Astrocyte (in vitro differentiated cells and primary cell): ENCODE results near the gene TSPAN33. TPM values are rescaled to one million over a fixed set of nuclear protein-coding genes. Genes with fewer than 3 reads are reported as not detected.

Experiments
- DNase-seq: peaks from one replicate; pipeline ENCODE4 v3.0.0-alpha.2; 2010; ENCODE audit warnings: low read depth
- FAIRE-seq: peaks from 2 replicates; lab custom pipeline; 2011; peaks lifted over from hg19 to GRCh38; lab: Jason Lieb, UNC
- H2AFZ ChIP-seq: 2 replicates; pipeline ENCODE4 v1.6.0; 2012; ENCODE audit warnings: low read depth, low read length, inconsistent platforms
- H3K27ac ChIP-seq: 2 replicates; pipeline ENCODE4 v1.5.1; 2011; ENCODE audit warnings: low read depth, low read length, inconsistent platforms
- H3K27me3 ChIP-seq: 2 replicates; pipeline ENCODE4 v1.6.0; 2011; ENCODE audit warnings: low read length, inconsistent platforms; ENCODE audit not compliant: insufficient read depth
- H3K36me3 ChIP-seq: 2 replicates; pipeline ENCODE4 v1.5.1; 2011; ENCODE audit warnings: low read length, inconsistent platforms; ENCODE audit not compliant: insufficient read depth
- H3K4me1 ChIP-seq: 2 replicates; pipeline ENCODE4 v1.5.1; 2011; ENCODE audit warnings: low read length, inconsistent platforms; ENCODE audit not compliant: insufficient read depth
- H3K4me2 ChIP-seq: 2 replicates; pipeline ENCODE4 v1.6.0; 2012; ENCODE audit warnings: low read length, inconsistent platforms
- H3K4me3 ChIP-seq: 2 replicates; pipeline ENCODE4 v1.5.1; 2011; ENCODE audit warnings: low read depth, mild to moderate bottlenecking, low read length, inconsistent platforms; ENCODE audit not compliant: insufficient read depth
- H3K79me2 ChIP-seq: 2 replicates; pipeline ENCODE4 v1.6.0; 2012; ENCODE audit warnings: mild to moderate bottlenecking, low read length, inconsistent platforms; ENCODE audit not compliant: insufficient read depth
- H3K9ac ChIP-seq: 2 replicates; pipeline ENCODE4 v1.6.0; 2012; ENCODE audit warnings: mild to moderate bottlenecking, low read length, inconsistent platforms
- H3K9me3 ChIP-seq: 2 replicates; pipeline ENCODE4 v1.5.1; 2012; ENCODE audit warnings: low read depth, mild to moderate bottlenecking, low read length, inconsistent platforms; ENCODE audit not compliant: insufficient read depth
- H4K20me1 ChIP-seq: 2 replicates; pipeline ENCODE4 v1.6.0; 2012; ENCODE audit warnings: low read length, inconsistent platforms; ENCODE audit not compliant: insufficient read depth
- H3K27ac Mint-ChIP-seq: one replicate; pipeline ENCODE4 v1.8.0; 2021; ENCODE audit warnings: mild to moderate bottlenecking, mixed read lengths; ENCODE audit not compliant: unreplicated experiment
- H3K27me3 Mint-ChIP-seq: one replicate; pipeline ENCODE4 v1.8.0; 2021; ENCODE audit warnings: low read depth, mixed read lengths; ENCODE audit not compliant: unreplicated experiment
- H3K36me3 Mint-ChIP-seq: one replicate; pipeline ENCODE4 v1.8.0; 2021; ENCODE audit warnings: low read depth, mixed read lengths; ENCODE audit not compliant: unreplicated experiment
- H3K4me1 Mint-ChIP-seq: one replicate; pipeline ENCODE4 v1.8.0; 2021; ENCODE audit warnings: low read depth, mixed read lengths; ENCODE audit not compliant: unreplicated experiment
- H3K4me3 Mint-ChIP-seq: one replicate; pipeline ENCODE4 v1.8.0; 2021; ENCODE audit warnings: mild to moderate bottlenecking, moderate library complexity, mixed read lengths; ENCODE audit not compliant: unreplicated experiment
- H3K9me3 Mint-ChIP-seq: one replicate; pipeline ENCODE4 v1.8.0; 2021; ENCODE audit warnings: mild to moderate bottlenecking, mixed read lengths; ENCODE audit not compliant: unreplicated experiment
- EZH2 ChIP-seq: IDR thresholded peaks from 2 replicates; pipeline ENCODE4 v1.6.1; 2012; ENCODE audit warnings: mild to moderate bottlenecking, low read length, inconsistent platforms; ENCODE audit not compliant: insufficient read depth
- total RNA-seq: library from RNA; stranded (reverse); gene quantifications from 2 replicates; pipeline ENCODE4 v1.2.1, GENCODE V29; 2021
- TF ChIP-seq, protein P1 (sequence below): IDR thresholded peaks from 2 replicates; pipeline ENCODE4 v1.5.1; 2011; ENCODE audit warnings: low read depth, mild to moderate bottlenecking, inconsistent platforms, low read length, moderate library complexity; ENCODE audit not compliant: insufficient read depth

TSPAN33 gene
- total RNA-seq, 1 donor from 2014 or later, result 6.5 TPM

DNA sequence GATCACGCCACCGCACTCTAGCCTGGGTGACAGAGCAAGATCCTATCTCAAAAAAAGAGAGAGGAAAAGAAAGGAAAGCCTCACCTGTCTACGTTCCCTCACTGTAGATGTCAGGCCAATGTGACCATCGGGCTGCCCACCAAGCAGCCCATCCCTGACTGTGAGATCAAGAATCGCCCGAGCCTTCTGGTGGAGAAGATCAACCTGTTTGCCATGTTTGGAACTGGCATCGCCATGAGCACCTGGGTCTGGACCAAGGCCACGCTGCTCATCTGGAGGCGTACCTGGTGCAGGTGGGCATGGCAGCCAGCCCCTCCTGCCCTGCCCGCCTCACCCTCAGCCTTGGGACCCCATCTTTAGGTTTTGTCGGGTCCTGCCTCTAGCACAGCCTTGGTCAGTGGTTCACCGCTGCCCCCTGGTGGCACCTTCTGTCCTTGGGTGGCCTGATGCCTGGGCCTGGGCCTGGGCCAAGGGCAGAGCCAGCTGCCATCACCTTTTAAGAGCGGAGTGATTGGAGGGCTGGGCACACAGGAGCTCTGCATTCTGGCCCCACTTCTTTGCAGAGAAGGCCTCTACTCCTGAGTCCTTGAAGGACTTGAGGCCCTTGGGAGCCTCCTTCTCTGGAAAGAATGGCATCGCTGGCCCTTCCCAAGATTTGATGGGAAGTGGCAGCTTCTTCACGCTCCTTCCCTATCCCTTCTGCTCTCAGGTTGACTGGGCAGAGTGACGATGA, 65.9 kb downstream of the TSPAN33 start:
- TF ChIP-seq EZH2, result no peak
- TF ChIP-seq, protein P1, sequence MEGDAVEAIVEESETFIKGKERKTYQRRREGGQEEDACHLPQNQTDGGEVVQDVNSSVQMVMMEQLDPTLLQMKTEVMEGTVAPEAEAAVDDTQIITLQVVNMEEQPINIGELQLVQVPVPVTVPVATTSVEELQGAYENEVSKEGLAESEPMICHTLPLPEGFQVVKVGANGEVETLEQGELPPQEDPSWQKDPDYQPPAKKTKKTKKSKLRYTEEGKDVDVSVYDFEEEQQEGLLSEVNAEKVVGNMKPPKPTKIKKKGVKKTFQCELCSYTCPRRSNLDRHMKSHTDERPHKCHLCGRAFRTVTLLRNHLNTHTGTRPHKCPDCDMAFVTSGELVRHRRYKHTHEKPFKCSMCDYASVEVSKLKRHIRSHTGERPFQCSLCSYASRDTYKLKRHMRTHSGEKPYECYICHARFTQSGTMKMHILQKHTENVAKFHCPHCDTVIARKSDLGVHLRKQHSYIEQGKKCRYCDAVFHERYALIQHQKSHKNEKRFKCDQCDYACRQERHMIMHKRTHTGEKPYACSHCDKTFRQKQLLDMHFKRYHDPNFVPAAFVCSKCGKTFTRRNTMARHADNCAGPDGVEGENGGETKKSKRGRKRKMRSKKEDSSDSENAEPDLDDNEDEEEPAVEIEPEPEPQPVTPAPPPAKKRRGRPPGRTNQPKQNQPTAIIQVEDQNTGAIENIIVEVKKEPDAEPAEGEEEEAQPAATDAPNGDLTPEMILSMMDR, result peak; percentile 46
- no peak overlapping the region for H3K27ac ChIP-seq
- H3K27me3 ChIP-seq, result no peaks in the 10 kb centered on the region
- Mint-ChIP-seq H3K9me3 (no peaks in the 10 kb centered on the region), H3K27me3 (no peaks in the 10 kb centered on the region), H3K4me1 (no peaks in the 10 kb centered on the region), H3K36me3 (peaks cover 10% of the 10 kb centered on the region), H3K4me3 (no peak overlapping the region), H3K27ac (no peak overlapping the region)
- H3K4me3 ChIP-seq, result no peak overlapping the region
- H3K9me3 ChIP-seq, result no peaks in the 10 kb centered on the region
- H3K36me3 ChIP-seq, result no peaks in the 10 kb centered on the region
- H3K79me2 ChIP-seq, result no peaks in the 10 kb centered on the region
- no peak overlapping the region for H3K4me2 ChIP-seq
- H3K9ac ChIP-seq, result no peak overlapping the region
- no peaks in the 10 kb centered on the region for H4K20me1 ChIP-seq
- FAIRE-seq (no peak), DNase-seq (no peak)
- no peaks in the 10 kb centered on the region for H3K4me1 ChIP-seq
- no peak overlapping the region for H2AFZ ChIP-seq

DNA sequence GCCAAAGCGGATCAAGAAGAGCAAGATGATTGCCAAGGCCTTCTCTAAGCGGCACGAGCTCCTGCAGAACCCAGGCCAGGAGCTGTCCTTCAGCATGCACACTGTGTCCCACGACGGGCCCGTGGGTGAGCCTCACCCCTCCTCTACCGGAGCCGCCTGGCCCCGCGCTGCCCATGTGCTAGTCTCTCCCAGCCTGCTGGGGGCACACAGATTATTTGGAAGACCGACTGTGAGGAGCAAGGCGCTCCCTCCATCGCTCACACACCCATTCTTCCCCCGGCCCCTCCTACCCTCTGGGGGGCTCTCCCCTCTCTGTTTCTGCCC, 66.4 kb downstream of the TSPAN33 start:
- Mint-ChIP-seq H3K27me3 (no peaks in the 10 kb centered on the region), H3K36me3 (peaks cover 11% of the 10 kb centered on the region), H3K9me3 (peaks cover 3% of the 10 kb centered on the region), H3K4me3 (no peak overlapping the region), H3K4me1 (no peaks in the 10 kb centered on the region), H3K27ac (no peak overlapping the region)
- Histone ChIP-seq H4K20me1 (no peaks in the 10 kb centered on the region), H3K4me2 (no peak overlapping the region), H3K9me3 (no peaks in the 10 kb centered on the region), H3K9ac (no peak overlapping the region), H3K4me1 (no peaks in the 10 kb centered on the region), H3K27me3 (no peaks in the 10 kb centered on the region), H2AFZ (no peak overlapping the region), H3K27ac (no peak overlapping the region), H3K36me3 (no peaks in the 10 kb centered on the region), H3K79me2 (no peaks in the 10 kb centered on the region), H3K4me3 (no peak overlapping the region)
- no peak for TF ChIP-seq EZH2
- TF ChIP-seq, protein P1, result no peak
- no peak for DNase-seq
- no peak for FAIRE-seq

DNA sequence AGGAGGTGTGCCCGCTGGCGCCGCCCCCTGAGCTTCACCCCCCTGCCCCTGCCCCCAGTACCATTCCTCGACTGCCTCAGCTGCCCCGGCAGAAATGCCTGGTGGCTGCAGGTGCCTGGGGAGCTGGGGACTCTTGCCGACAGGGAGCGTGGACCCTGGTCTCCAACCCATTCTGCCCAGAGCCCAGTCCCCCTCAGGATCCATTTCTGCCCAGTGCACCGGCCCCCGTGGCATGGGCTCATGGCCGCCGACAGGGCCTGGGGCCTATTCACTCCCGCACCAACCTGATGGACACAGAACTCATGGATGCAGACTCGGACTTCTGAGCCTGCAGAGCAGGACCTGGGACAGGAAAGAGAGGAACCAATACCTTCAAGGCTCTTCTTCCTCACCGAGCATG, 67.6 kb downstream of the TSPAN33 start:
- no peak overlapping the region for H3K4me2 ChIP-seq
- FAIRE-seq (no peak), DNase-seq (no peak)
- no peak overlapping the region for H3K9ac ChIP-seq
- no peaks in the 10 kb centered on the region for H3K4me1 ChIP-seq
- TF ChIP-seq, protein P1, result no peak
- no peak for TF ChIP-seq EZH2
- H3K27me3 Mint-ChIP-seq, result no peaks in the 10 kb centered on the region
- H3K4me3 ChIP-seq, result no peak overlapping the region
- peaks cover 10% of the 10 kb centered on the region for H3K36me3 Mint-ChIP-seq
- H3K27ac Mint-ChIP-seq, result no peak overlapping the region
- no peaks in the 10 kb centered on the region for H4K20me1 ChIP-seq
- H3K27me3 ChIP-seq, result no peaks in the 10 kb centered on the region
- H3K79me2 ChIP-seq, result no peaks in the 10 kb centered on the region
- H3K9me3 Mint-ChIP-seq, result peaks cover 5% of the 10 kb centered on the region
- H3K9me3 ChIP-seq, result no peaks in the 10 kb centered on the region
- no peak overlapping the region for H3K4me3 Mint-ChIP-seq
- H3K27ac ChIP-seq, result no peak overlapping the region
- H2AFZ ChIP-seq, result no peak overlapping the region
- H3K36me3 ChIP-seq, result no peaks in the 10 kb centered on the region
- H3K4me1 Mint-ChIP-seq, result no peaks in the 10 kb centered on the region
